KMS-11 (cell line): ENCODE results near the gene IFFO2.

Experiments
- H2AFZ ChIP-seq: fragments of 200-600 bp; sonication (generic); 2 replicates; pipeline ENCODE4 v1.6.1; 2016; ENCODE audit warnings: antibody characterized with exemption, mixed run types, low read depth
- H3K27ac ChIP-seq: fragments of 200-600 bp; sonication (generic); 2 replicates; pipeline ENCODE4 v1.6.1; 2016; ENCODE audit warnings: mild to moderate bottlenecking, mixed run types
- H3K27me3 ChIP-seq: fragments of 200-600 bp; sonication (generic); 2 replicates; pipeline ENCODE4 v1.6.1; 2017; ENCODE audit warnings: mild to moderate bottlenecking, low read depth, mixed run types, moderate library complexity; ENCODE audit not compliant: insufficient read depth
- H3K36me3 ChIP-seq: fragments of 200-600 bp; sonication (generic); 2 replicates; pipeline ENCODE4 v1.6.1; 2017; ENCODE audit warnings: mild to moderate bottlenecking, mixed run types; ENCODE audit not compliant: insufficient read depth
- H3K4me1 ChIP-seq: fragments of 200-600 bp; sonication (generic); 2 replicates; pipeline ENCODE4 v1.6.1; 2016; ENCODE audit warnings: mild to moderate bottlenecking, low read depth, mixed run types; ENCODE audit not compliant: poor library complexity, severe bottlenecking
- H3K4me2 ChIP-seq: fragments of 200-600 bp; sonication (generic); 2 replicates; pipeline ENCODE4 v1.7.0; 2016; ENCODE audit warnings: mild to moderate bottlenecking, mixed run types
- H3K4me3 ChIP-seq: fragments of 200-600 bp; sonication (generic); IDR thresholded peaks from 2 replicates; pipeline ENCODE4 v1.6.1; 2017; ENCODE audit warnings: low read depth, low read length, mixed read lengths; ENCODE audit not compliant: insufficient read depth
- H3K79me2 ChIP-seq: fragments of 200-600 bp; sonication (generic); 2 replicates; pipeline ENCODE4 v1.6.1; 2016; ENCODE audit warnings: low read depth, mixed run types; ENCODE audit not compliant: insufficient read depth
- H3K9ac ChIP-seq: fragments of 200-600 bp; sonication (generic); 2 replicates; pipeline ENCODE4 v1.6.1; 2016; ENCODE audit warnings: mild to moderate bottlenecking, mixed run types
- H4K20me1 ChIP-seq: fragments of 200-600 bp; sonication (generic); 2 replicates; pipeline ENCODE4 v1.6.1; 2016; ENCODE audit warnings: mild to moderate bottlenecking, mixed run types; ENCODE audit not compliant: insufficient read depth
- TF ChIP-seq, protein P1 (sequence below): fragments of 200-600 bp; sonication (generic); conservative IDR thresholded peaks from 2 replicates; pipeline ENCODE4 v1.6.1; 2017; ENCODE audit warnings: low read depth, mild to moderate bottlenecking, antibody characterized with exemption, low read length, moderate library complexity, mixed read lengths

The IFFO2 gene

DNA sequence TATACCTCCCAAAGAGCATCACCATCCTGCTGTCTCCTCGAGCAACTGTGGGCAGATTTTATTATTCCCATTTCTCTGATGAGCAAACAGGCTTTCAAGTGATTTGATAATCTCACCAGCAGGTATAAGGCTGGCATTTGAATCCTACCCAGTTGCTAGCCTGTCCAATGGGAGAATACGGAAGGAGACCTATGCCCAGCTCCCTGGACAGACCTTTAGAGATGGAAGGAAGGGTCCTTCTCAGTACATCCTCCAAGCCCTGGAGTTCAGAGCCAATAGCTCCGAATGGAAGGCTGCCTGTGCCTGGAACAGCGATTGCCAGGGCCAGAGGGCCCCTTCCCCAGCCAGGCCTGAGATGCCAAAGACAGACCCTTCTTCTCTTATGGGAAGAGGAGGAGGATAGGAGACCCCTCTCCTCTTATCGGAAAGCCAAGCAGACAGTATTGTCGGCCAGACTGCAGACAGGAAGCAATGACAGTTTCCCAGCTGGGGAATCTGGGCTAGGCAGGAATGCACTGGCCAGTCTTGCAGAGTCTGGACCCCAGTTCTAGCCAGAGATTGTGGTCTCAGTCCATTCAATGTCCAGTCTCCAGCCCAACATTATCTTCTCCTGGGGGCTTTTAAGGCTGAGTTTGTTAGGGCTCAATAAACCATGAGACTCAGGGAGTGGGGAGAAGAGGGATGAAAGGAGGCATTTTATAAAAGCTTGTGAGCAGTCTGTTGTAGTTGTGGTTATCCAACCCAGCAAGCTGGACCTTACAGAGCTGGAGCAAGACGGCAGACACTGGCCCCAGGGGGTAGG lies 2.0 kb downstream of the IFFO2 start:
- TF ChIP-seq, protein P1, sequence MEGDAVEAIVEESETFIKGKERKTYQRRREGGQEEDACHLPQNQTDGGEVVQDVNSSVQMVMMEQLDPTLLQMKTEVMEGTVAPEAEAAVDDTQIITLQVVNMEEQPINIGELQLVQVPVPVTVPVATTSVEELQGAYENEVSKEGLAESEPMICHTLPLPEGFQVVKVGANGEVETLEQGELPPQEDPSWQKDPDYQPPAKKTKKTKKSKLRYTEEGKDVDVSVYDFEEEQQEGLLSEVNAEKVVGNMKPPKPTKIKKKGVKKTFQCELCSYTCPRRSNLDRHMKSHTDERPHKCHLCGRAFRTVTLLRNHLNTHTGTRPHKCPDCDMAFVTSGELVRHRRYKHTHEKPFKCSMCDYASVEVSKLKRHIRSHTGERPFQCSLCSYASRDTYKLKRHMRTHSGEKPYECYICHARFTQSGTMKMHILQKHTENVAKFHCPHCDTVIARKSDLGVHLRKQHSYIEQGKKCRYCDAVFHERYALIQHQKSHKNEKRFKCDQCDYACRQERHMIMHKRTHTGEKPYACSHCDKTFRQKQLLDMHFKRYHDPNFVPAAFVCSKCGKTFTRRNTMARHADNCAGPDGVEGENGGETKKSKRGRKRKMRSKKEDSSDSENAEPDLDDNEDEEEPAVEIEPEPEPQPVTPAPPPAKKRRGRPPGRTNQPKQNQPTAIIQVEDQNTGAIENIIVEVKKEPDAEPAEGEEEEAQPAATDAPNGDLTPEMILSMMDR, result no peak
- H3K27ac ChIP-seq, result no peak overlapping the region
- no peak overlapping the region for H2AFZ ChIP-seq
- H3K4me2 ChIP-seq, result no peak overlapping the region
- no peaks in the 10 kb centered on the region for H3K79me2 ChIP-seq
- H3K4me3 ChIP-seq, result no peak overlapping the region
- H3K27me3 ChIP-seq, result peaks cover 63% of the 10 kb centered on the region
- H3K4me1 ChIP-seq, result peaks cover 15% of the 10 kb centered on the region
- H3K9ac ChIP-seq, result no peak overlapping the region
- no peaks in the 10 kb centered on the region for H3K36me3 ChIP-seq
- no peaks in the 10 kb centered on the region for H4K20me1 ChIP-seq

DNA sequence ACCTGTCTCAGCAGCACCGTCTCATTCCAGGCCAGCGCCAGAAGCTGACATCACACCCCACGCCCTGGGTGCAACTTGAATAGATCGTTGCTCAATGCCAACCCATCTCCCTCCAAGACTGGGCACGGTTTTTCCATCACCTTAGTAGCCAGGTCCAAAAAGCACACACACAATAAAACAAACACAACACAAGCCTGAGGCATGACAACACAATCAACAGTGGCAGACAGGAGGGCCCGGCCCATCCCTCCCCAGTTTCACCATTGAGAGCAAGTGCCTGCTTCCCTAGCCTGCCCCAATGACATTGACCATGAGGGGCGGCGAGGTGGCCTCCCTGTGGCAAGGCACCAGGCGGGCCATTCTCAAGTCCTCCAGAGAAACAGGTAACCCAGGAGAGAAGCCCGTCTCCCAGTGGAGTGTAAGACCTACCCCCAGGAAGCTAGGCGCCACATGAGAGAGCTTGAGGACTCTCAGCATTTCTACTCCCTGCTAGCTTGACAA lies 2.7 kb downstream of the IFFO2 start:
- Histone ChIP-seq H3K4me1 (peaks cover 15% of the 10 kb centered on the region), H3K79me2 (no peaks in the 10 kb centered on the region), H3K4me3 (no peak overlapping the region), H4K20me1 (no peaks in the 10 kb centered on the region), H3K36me3 (no peaks in the 10 kb centered on the region), H3K4me2 (no peak overlapping the region), H3K27ac (no peak overlapping the region), H3K27me3 (peaks cover 58% of the 10 kb centered on the region), H2AFZ (no peak overlapping the region), H3K9ac (no peak overlapping the region)
- TF ChIP-seq, protein P1, result no peak

DNA sequence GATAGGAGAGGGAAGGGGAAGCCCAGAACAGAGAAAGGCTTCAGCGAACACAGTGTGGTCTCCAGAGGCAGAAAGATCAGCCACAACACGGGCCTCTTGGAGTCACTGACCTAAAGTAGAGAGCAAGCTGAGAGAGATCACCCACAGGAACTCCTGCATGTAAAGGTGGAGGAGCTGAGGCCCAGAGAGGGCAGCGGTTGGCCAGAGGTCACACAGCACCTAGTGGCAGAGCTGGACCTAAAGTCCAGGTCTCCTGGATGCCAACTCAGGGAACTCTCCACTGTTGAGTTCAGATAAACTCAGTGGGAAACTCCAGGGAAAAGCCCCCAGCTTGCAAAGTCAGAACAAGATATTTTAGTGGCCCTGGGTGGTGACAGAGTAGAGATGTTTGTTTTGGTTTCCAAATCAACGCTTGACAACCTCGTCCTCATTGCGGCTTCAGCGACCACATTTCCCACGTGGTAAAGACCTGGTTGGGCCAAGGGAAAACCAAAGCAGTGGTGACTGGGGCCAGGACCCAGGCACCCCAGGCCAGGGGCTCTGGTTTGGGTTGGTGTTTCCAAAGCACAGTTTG lies 4.6 kb downstream of the IFFO2 start:
- Histone ChIP-seq H4K20me1 (no peaks in the 10 kb centered on the region), H3K79me2 (no peaks in the 10 kb centered on the region), H3K27ac (no peak overlapping the region), H3K9ac (no peak overlapping the region), H3K4me2 (no peak overlapping the region), H2AFZ (no peak overlapping the region), H3K27me3 (peaks cover 53% of the 10 kb centered on the region), H3K4me3 (no peak overlapping the region), H3K36me3 (no peaks in the 10 kb centered on the region), H3K4me1 (peaks cover 15% of the 10 kb centered on the region)
- TF ChIP-seq, protein P1, result no peak

DNA sequence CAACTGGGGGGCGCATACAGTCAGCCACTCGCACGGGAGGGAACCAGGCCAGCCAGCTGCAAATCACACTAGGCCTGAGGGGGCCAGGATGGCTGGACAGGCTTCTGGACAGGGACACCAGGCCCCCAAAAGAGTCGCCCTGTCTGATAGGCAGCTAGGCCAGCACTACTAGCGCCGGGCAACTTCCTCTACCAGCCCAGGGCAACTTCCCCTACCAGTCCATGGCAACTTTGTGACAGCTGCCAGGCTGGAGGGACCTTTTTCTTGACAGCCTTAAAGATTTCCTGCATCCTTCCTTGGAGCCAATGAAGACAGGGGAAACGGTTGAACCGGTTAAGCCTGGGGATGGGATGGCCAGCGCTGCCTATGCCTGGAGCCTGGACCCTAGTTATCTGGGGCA lies 5.1 kb downstream of the IFFO2 start:
- peaks cover 15% of the 10 kb centered on the region for H3K4me1 ChIP-seq
- H3K4me3 ChIP-seq, result no peak overlapping the region
- TF ChIP-seq, protein P1, result no peak
- H3K79me2 ChIP-seq, result no peaks in the 10 kb centered on the region
- no peak overlapping the region for H2AFZ ChIP-seq
- no peaks in the 10 kb centered on the region for H4K20me1 ChIP-seq
- H3K27me3 ChIP-seq, result peaks cover 54% of the 10 kb centered on the region
- H3K36me3 ChIP-seq, result no peaks in the 10 kb centered on the region
- H3K9ac ChIP-seq, result no peak overlapping the region
- H3K4me2 ChIP-seq, result no peak overlapping the region
- no peak overlapping the region for H3K27ac ChIP-seq
